ENCODE results near the gene NLGN4X. TPM values are rescaled to one million over a fixed set of nuclear protein-coding genes. Genes with fewer than 3 reads are reported as not detected.
"Not testable (repeated sequence)": the region's sequence is repeated elsewhere in the genome, so short reads cannot be mapped to it uniquely, and the experiment has no call there.

NLGN4X gene
- total and polyA plus RNA-seq, 9 donors, result 2.2 to 8.1 (median 3.5) TPM

DNA sequence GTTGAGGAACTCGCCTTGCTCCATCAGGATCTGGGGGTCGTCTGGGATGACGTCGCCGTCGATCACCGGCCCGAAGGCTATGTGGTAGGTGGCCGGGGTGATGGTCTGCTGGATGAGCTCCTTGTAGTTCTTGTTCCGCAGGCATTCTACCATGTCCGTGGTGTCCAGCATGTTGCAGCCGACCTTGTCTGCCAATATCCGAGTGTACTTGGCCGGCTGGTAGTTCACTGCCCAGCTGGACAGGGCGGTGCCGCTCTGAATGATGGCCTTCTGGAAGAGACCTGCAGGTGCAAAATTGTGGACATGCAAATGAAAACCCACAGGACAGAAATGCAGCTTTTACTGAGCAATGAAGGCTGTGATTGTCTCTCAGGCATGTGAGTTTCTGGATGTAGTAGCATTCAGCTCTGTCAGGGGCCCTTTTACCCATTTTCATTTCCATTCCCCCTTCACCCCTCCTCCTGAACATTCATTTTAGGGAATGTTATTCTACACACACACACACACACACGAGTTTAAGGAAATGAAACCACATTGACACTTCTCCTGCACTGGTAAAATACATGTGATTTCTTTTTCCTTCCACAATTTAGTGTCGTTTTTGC is 325.0 kb downstream of the NLGN4X start:
- 83% methylated on average over 8 of the region's 18 CpGs for WGBS (ENCODE audit: insufficient coverage)
- peak; percentile 13 for DNase-seq
- H3K9me3 ChIP-seq (replicated peaks; ENCODE audit: control insufficient read depth, low read depth, low read length); H3K27ac ChIP-seq (ENCODE audit: low read length); H3K4me1 ChIP-seq (ENCODE audit: control insufficient read depth, insufficient read depth, low read length); H3K4me3 ChIP-seq (ENCODE audit: low read length); H3K36me3 ChIP-seq (ENCODE audit: control insufficient read depth, insufficient read depth, low read length); H3K27me3 ChIP-seq (ENCODE audit: control insufficient read depth, insufficient read depth, low read length): not testable (repeated sequence)

DNA sequence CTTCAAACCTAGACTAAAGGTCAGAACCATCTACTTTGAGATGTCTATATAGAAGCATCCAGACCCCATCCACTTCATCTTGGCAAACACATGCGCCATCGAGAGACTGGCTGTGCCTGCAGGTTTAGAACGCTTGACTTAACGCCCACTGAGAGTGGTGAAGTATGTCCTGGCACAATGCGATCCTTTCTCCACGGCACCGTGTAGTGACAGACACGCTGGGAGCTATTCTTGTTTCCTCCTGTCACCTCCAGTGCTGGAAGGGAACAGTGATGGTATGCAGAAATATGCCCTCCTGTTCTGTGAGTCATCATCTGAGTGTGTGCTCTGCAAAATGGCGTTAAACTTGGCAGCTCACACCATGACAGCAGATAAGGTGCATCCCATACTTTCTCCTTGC is 330.2 kb downstream of the NLGN4X start:
- 92% methylated on average over 8 of the region's 9 CpGs for WGBS (ENCODE audit: insufficient coverage)
- no peaks in the 10 kb centered on the region for H3K36me3 ChIP-seq (ENCODE audit: control insufficient read depth, insufficient read depth, low read length)

DNA sequence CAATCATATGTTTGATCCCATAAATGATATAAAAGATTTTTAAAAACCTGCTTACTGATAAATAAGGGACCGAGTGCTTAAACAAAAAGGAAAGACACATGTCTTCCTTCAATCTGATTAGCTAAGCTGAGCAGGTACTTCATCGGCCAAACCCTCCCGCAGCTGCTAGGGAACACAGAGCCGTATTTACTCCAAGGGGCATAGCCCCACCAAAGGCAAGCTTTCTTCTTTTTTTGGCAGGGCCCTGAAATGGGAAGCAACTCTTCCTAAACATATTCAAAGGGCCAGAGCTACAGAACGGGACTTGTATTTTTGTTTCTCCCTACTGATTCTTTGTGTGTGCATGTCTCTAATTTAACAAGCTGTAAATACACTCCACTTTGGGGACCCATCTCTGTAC is 337.3 kb downstream of the NLGN4X start:
- no peak for DNase-seq
- no peaks in the 10 kb centered on the region for H3K27me3 ChIP-seq (ENCODE audit: control insufficient read depth, insufficient read depth, low read length)
- H3K4me3 ChIP-seq (ENCODE audit: low read length), result no peak overlapping the region
- no peaks in the 10 kb centered on the region for H3K4me1 ChIP-seq (ENCODE audit: control insufficient read depth, insufficient read depth, low read length)
- no peaks in the 10 kb centered on the region for H3K9me3 ChIP-seq (replicated peaks; ENCODE audit: control insufficient read depth, low read depth, low read length)
- no peaks in the 10 kb centered on the region for H3K36me3 ChIP-seq (ENCODE audit: control insufficient read depth, insufficient read depth, low read length)
- WGBS (ENCODE audit: insufficient coverage), result 76% methylated on average over 3 of the region's 5 CpGs
- no peak overlapping the region for H3K27ac ChIP-seq (ENCODE audit: low read length)

More for the DNA sequence above, 330.2 kb downstream of the NLGN4X start:
- no peak for DNase-seq
- Histone ChIP-seq H3K27ac (ENCODE audit: low read length) (no peak overlapping the region), H3K9me3 (replicated peaks; ENCODE audit: control insufficient read depth, low read depth, low read length) (no peaks in the 10 kb centered on the region), H3K27me3 (ENCODE audit: control insufficient read depth, insufficient read depth, low read length) (no peaks in the 10 kb centered on the region), H3K4me1 (ENCODE audit: control insufficient read depth, insufficient read depth, low read length) (no peaks in the 10 kb centered on the region), H3K4me3 (ENCODE audit: low read length) (no peak overlapping the region)

DNA sequence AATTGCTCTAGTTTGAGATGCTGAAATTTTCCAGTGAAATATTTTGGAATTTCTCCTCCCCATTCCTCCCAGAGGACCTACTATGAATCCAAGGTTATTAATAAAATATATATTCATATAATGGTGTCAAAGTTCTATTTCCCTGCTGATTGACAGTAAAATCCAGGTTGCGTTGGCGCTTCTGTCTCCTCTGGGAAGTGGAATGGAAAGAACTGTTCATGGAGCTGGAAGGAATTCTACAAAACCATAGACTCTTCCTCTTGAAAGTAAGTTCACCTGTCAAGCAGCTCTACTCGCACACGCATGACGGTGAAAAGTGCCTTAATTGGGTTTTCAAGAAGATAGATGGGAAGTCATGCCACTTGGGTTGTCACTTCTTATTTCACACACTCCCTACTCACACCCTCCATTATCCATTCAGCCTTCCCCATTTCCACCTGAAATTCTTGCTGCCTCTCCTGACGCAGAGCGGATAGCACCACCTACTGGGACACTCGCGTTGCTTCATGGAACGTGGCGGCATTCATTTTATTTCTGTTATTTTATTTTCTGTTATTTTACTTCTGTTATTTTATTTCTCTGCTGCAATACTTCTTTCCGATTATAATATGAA is 351.6 kb downstream of the NLGN4X start:
- H3K27me3 ChIP-seq (ENCODE audit: control insufficient read depth, insufficient read depth, low read length), result peaks cover 3% of the 10 kb centered on the region

DNA sequence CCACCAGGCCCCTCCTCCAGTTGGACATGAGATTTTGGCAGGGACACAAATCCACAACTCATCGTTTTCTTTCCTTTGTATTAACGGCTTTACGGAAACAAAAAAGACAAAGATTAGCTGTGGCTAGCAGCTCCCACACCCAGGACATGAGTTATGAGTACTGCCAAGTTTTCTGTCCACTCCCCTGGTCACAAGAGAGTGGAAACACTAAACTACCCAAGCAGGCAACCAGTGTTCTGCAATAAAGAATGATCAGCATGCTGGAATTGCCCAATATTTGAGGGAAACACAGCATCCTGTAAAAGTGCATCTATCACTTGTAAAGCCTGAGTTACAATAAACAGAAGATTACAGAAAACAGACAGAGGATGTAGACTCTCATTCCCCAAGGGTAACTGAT is 358.4 kb downstream of the NLGN4X start:
- no peaks in the 10 kb centered on the region for H3K9me3 ChIP-seq (replicated peaks; ENCODE audit: control insufficient read depth, low read depth, low read length)
- H3K4me1 ChIP-seq (ENCODE audit: control insufficient read depth, insufficient read depth, low read length), result no peaks in the 10 kb centered on the region
- no peaks in the 10 kb centered on the region for H3K27me3 ChIP-seq (ENCODE audit: control insufficient read depth, insufficient read depth, low read length)
- no CpG with 5 or more reads among the region's 3 CpGs for WGBS (ENCODE audit: insufficient coverage)
- no peaks in the 10 kb centered on the region for H3K36me3 ChIP-seq (ENCODE audit: control insufficient read depth, insufficient read depth, low read length)
- peak; percentile 2 for DNase-seq
- H3K4me3 ChIP-seq (ENCODE audit: low read length), result no peak overlapping the region
- no peak overlapping the region for H3K27ac ChIP-seq (ENCODE audit: low read length)

More for the DNA sequence above, 351.6 kb downstream of the NLGN4X start:
- H3K27ac ChIP-seq (ENCODE audit: low read length), result no peak overlapping the region
- H3K36me3 ChIP-seq (ENCODE audit: control insufficient read depth, insufficient read depth, low read length), result no peaks in the 10 kb centered on the region
- no CpG with 5 or more reads among the region's 12 CpGs for WGBS (ENCODE audit: insufficient coverage)
- no peaks in the 10 kb centered on the region for H3K4me1 ChIP-seq (ENCODE audit: control insufficient read depth, insufficient read depth, low read length)
- no peak overlapping the region for H3K4me3 ChIP-seq (ENCODE audit: low read length)
- H3K9me3 ChIP-seq (replicated peaks; ENCODE audit: control insufficient read depth, low read depth, low read length), result no peaks in the 10 kb centered on the region
- peak; percentile 4 for DNase-seq

DNA sequence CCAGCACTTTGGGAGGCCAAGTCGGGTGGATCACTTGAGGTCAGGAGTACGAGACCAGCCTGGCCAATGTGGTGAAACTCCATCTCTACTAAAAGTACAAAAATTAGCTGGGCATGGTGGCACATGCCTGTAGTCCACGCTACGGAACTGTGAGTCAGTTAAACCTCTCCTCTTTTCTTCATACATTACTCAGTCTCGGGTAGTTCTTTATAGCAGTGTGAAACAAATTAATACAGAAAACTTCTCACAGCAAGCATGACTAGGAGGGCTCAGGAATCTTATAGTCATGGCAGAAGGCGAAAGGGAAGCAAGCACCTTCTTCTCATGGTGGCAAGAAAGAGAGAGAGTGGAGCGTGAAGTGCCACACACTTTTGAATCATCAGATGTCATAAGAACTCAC is 358.9 kb downstream of the NLGN4X start:
- Histone ChIP-seq H3K27ac (ENCODE audit: low read length) (no peak overlapping the region), H3K4me1 (ENCODE audit: control insufficient read depth, insufficient read depth, low read length) (no peaks in the 10 kb centered on the region), H3K36me3 (ENCODE audit: control insufficient read depth, insufficient read depth, low read length) (no peaks in the 10 kb centered on the region), H3K9me3 (replicated peaks; ENCODE audit: control insufficient read depth, low read depth, low read length) (no peaks in the 10 kb centered on the region), H3K4me3 (ENCODE audit: low read length) (no peak overlapping the region), H3K27me3 (ENCODE audit: control insufficient read depth, insufficient read depth, low read length) (no peaks in the 10 kb centered on the region)
- 88% methylated on average over 2 of the region's 7 CpGs for WGBS (ENCODE audit: insufficient coverage)
- no peak for DNase-seq

DNA sequence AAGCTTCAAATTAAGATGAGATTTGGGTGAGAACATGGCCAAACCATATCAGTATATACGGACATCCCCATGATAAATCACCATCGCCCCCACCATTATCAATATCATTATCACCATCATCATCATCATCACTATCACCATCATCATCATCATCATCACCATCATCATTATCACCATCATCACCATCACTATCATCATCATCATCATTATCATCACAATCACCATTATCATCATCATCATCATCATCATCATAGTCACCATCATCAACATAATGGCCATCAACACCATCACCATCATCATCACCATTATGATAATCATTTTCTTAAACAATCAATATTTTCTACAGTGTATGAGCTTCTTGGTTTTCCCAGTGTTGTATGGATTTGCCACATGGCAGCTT is 360.9 kb downstream of the NLGN4X start:
- no peaks in the 10 kb centered on the region for H3K4me1 ChIP-seq (ENCODE audit: control insufficient read depth, insufficient read depth, low read length)
- H3K4me3 ChIP-seq (ENCODE audit: low read length), result no peak overlapping the region
- no peaks in the 10 kb centered on the region for H3K9me3 ChIP-seq (replicated peaks; ENCODE audit: control insufficient read depth, low read depth, low read length)
- no peaks in the 10 kb centered on the region for H3K27me3 ChIP-seq (ENCODE audit: control insufficient read depth, insufficient read depth, low read length)
- H3K27ac ChIP-seq (ENCODE audit: low read length), result no peak overlapping the region
- H3K36me3 ChIP-seq (ENCODE audit: control insufficient read depth, insufficient read depth, low read length), result no peaks in the 10 kb centered on the region
- WGBS (ENCODE audit: insufficient coverage), result 100% methylated on average over 1 of the region's 2 CpGs
- no peak for DNase-seq

DNA sequence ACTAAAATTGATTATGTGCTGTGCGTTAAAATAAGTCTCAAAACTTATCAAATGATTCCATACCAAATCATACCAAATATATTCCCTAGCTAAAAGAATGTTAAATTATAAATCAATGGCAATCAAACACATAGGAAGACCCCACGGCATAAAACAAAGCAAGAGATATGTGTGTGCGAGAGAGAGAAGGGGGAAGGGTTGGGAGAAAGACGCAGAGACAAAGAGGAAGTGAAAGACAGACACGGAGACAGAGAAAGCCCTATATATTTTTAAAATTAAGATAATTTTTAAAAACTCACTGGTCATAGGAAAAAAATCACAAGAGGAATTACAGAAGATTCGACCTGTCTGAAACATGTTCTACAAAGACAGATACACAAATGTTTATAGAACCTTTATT is 371.4 kb downstream of the NLGN4X start:
- WGBS (ENCODE audit: insufficient coverage), result no CpG with 5 or more reads among the region's 6 CpGs
- no peak for DNase-seq

DNA sequence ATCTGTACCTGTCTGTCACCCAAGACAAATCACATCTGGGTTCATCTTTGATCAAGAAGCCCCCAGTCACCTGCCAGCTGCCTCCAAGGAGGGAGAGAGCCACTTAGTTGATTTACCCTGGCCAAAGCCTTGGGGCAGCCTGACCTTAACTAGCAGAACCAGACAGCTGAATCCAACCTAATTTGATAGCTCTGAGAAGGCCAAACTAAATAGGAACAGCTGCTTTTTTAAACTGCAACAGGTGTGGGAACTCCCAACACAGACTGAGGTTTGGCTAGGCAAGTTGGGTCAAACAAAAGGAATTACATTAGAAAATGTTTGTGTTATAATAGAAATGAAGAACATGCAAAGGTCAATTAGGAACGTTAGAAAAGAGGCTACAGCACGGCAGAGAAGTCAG is 375.7 kb downstream of the NLGN4X start:
- H3K27ac ChIP-seq (ENCODE audit: low read length), result no peak overlapping the region
- H3K4me3 ChIP-seq (ENCODE audit: low read length), result no peak overlapping the region
- peak; percentile 23 for DNase-seq
- WGBS (ENCODE audit: insufficient coverage), result no CpG with 5 or more reads among the region's 2 CpGs
- no peaks in the 10 kb centered on the region for H3K4me1 ChIP-seq (ENCODE audit: control insufficient read depth, insufficient read depth, low read length)
- no peaks in the 10 kb centered on the region for H3K36me3 ChIP-seq (ENCODE audit: control insufficient read depth, insufficient read depth, low read length)
- H3K9me3 ChIP-seq (replicated peaks; ENCODE audit: control insufficient read depth, low read depth, low read length), result no peaks in the 10 kb centered on the region
- peaks cover 2% of the 10 kb centered on the region for H3K27me3 ChIP-seq (ENCODE audit: control insufficient read depth, insufficient read depth, low read length)

More for the DNA sequence above, 371.4 kb downstream of the NLGN4X start:
- no peaks in the 10 kb centered on the region for H3K4me1 ChIP-seq (ENCODE audit: control insufficient read depth, insufficient read depth, low read length)
- H3K4me3 ChIP-seq (ENCODE audit: low read length), result no peak overlapping the region
- H3K9me3 ChIP-seq (replicated peaks; ENCODE audit: control insufficient read depth, low read depth, low read length), result no peaks in the 10 kb centered on the region
- no peaks in the 10 kb centered on the region for H3K27me3 ChIP-seq (ENCODE audit: control insufficient read depth, insufficient read depth, low read length)
- H3K36me3 ChIP-seq (ENCODE audit: control insufficient read depth, insufficient read depth, low read length), result no peaks in the 10 kb centered on the region
- no peak overlapping the region for H3K27ac ChIP-seq (ENCODE audit: low read length)

DNA sequence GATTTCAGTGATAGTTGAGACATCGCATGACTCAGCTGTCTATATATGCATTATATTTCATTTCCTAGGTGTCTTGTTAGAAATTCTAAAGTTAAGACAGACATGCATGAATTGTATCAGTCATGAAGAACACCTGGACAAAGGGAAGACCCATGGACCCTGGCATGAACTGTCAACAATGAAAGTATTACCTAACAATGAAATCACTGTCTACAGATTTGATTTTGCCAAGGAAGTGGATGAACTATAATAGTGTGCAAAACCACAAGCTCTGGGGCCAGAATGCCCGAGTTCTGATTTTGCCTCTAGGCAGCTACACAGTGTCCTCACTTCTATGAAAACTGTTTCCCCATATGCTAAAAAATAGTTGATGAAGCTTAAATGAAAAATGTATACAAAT is 386.1 kb downstream of the NLGN4X start:
- H3K36me3 ChIP-seq (ENCODE audit: control insufficient read depth, insufficient read depth, low read length), result no peaks in the 10 kb centered on the region
- H3K9me3 ChIP-seq (replicated peaks; ENCODE audit: control insufficient read depth, low read depth, low read length), result no peaks in the 10 kb centered on the region
- DNase-seq, result no peak
- no peak overlapping the region for H3K27ac ChIP-seq (ENCODE audit: low read length)
- no CpG with 5 or more reads among the region's 2 CpGs for WGBS (ENCODE audit: insufficient coverage)
- H3K4me1 ChIP-seq (ENCODE audit: control insufficient read depth, insufficient read depth, low read length), result no peaks in the 10 kb centered on the region
- no peak overlapping the region for H3K4me3 ChIP-seq (ENCODE audit: low read length)
- no peaks in the 10 kb centered on the region for H3K27me3 ChIP-seq (ENCODE audit: control insufficient read depth, insufficient read depth, low read length)

All from muscle of leg (tissue), 11 donors.